EL (cell line): Measurements from ENCODE around the gene KLHL21.
A peak's percentile ranks its signal among the peaks of the same experiment; 100 is the strongest.
"Not testable (repeated sequence)": the region's sequence is repeated elsewhere in the genome, so short reads cannot be mapped to it uniquely, and the experiment has no call there.

Experiments used
- DNase-seq: peaks from one replicate; pipeline ENCODE4 v3.0.0-alpha.2; 2016

The KLHL21 gene

DNA sequence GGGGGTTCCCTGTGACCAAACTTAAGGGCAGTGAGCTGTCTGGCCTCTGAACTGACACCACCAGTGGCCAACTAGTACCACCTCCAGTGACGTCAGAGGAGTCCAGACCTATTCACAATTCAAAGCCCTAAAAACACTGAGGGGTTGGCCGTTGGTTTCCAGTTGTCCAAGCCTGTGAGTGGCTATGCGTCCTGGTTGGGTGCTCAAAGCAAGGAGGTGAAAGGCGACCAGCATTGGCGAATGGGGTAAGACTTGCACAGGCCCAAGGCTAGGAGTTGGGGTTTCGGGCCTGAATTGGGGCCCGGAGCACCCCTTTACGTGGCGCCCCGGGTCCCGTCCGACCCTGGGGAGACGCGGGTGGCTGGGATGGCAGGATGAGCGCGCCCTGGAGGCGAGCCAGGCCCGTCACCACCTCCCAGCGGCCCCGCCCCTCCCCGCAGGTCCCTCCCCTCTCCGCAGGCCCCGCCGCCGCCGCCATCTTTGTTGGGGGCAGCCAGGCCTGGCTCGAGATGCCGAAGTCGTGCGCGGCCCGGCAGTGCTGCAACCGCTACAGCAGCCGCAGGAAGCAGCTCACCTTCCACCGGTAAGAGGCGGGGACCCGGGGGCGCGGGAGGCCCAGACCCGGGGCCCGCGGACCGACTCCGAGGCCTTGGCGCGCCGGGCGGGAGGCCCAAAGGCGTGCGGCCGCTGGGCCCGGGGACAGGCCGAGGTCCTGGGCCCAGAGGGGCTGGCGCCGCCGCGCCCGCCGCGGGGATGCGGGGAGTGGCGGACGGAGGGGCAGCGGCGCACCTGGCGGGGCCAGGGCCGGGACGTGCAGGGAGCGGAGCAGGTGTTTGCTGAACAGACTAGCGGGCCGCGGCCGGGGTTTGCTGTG, 22.3 kb upstream of the KLHL21 start, which contains the start of gene THAP3:
Gene THAP3, plus strand, starts transcription at position 159 of the 874 bp plus-strand sequence. Its CDS starts 351 bp downstream, at position 510.
- peak; percentile 91 for DNase-seq

DNA sequence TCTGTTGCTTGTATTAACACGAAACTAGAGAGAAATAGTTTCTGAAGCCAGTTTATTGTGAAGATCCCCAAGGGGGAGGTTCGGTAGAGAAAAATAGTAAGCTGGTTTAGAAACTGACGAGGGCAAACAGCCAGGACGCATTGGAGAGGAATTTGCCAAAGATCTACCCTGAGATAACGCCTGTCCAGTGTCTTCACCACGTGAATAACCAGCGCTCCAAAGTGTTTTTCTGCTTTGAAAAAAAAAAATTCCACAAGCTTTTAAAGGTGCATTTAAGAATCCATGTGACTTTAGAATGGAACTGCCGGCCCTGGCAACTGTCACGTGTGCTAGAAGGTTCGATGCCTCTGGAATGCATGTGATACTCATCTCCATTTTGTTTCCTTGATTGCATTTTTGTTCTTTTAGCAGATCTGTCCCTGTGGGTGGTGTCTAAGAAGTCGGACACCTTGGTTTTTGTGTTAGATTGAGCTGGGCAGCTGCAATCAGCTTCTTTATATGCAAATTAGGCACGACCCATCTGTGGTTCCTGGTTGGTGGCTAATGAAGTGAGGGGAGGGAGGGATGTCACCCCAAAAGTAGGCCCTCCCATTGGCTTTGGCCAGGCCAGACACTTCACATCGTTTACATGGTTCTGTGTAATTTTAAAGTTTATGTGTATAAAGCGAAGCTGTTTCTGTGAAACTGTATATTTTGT, 20.7 kb upstream of the KLHL21 start:
- no peak for DNase-seq

DNA sequence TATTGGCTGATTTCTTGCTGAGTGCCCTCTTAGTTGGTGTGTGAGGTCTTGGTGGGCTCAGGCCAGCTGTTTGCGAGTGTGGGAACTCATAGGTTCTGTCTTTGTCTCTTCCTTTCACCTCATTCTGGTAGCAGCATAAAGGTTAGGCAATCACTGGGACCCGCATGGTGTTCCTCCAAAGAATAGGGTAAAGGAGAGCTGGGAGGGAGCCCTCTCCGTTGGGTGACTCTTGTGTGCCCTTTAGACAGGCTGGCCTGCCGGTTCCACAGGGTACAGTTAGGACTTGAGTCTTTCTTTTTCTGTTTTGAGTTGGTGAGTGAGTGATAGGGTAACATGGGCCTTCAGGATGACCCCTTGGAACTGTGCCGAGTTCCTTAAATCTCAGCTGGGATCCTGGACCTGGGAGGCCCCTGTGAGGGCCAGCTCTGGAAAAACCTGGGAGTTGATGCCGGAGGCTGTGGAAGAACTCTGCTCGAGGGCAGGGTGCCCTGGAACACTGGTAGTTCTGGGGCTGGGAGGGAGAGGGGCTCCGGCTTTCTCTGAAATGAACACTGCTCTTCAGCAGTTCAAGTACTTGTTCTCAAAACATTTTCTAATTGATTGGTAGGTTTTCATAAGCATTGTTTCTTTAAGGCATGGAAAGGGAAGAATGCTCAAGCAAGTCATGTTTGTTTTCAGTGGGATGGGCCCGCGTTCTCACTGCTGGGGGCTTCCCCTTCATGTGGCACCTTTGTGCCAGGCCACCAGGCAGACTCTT, 19.9 kb upstream of the KLHL21 start:
- no peak for DNase-seq

DNA sequence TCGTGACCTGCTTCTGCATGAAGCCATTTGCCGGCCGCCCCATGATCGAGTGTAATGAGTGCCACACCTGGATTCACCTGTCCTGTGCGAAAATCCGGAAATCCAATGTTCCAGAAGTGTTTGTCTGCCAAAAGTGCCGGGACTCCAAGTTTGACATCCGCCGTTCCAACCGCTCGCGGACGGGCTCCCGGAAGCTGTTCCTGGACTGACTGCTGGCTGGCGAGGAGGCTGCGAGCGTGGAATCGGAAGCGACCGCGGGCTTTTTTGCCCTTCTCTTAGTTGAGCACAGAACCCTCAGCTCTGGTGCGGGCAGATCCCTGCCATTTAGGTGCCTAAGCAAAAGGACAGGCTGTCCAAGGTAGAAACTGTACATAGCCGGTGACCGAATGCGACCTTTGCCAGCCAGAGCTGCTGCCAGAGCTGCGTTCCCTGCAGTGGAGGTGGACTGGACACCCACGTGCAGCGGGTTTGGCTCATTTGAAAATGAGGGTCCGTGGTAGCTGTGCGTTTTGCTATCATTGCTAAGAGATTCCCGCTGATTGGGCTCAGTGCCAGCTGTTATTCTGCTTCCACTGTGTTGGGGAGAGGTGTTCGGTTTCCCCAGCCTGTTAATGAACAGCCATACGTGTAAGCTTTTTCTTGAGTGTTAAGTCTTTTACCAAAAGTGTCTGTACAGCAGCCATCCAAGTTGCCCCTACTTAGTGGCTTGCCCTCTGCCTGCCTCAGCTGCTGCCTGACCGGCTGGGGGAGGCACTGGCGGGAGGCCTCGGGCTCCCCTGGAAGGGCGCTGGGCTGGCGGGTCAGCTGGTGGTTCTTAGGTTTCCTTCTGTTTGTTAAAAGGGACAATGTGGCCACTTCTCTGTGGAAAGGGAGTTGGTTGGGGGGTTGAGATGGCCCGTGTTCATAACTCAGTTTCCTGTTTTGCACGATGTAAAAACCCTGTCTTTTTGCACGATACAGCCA, 19.0 kb upstream of the KLHL21 start:
- DNase-seq = no peak

DNA sequence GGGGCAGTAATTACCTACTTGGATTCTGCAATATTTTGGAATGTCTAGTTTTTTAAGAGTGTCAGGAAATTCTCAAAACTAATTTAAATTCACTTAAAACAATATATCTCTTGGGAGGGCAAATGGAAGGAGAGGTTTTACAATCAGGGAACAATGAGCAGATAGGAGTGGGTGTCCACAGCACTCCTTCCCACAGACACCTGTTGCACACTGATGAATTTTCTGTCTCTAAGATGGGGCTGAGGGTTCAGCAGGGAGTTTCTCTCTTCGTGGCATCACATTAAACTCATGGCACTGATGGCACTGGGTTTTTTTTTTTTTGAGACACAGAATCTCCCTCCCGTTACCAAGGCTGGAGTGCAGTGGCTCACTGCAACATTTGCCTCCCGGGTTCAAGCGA, 16.4 kb upstream of the KLHL21 start:
- no peak for DNase-seq

DNA sequence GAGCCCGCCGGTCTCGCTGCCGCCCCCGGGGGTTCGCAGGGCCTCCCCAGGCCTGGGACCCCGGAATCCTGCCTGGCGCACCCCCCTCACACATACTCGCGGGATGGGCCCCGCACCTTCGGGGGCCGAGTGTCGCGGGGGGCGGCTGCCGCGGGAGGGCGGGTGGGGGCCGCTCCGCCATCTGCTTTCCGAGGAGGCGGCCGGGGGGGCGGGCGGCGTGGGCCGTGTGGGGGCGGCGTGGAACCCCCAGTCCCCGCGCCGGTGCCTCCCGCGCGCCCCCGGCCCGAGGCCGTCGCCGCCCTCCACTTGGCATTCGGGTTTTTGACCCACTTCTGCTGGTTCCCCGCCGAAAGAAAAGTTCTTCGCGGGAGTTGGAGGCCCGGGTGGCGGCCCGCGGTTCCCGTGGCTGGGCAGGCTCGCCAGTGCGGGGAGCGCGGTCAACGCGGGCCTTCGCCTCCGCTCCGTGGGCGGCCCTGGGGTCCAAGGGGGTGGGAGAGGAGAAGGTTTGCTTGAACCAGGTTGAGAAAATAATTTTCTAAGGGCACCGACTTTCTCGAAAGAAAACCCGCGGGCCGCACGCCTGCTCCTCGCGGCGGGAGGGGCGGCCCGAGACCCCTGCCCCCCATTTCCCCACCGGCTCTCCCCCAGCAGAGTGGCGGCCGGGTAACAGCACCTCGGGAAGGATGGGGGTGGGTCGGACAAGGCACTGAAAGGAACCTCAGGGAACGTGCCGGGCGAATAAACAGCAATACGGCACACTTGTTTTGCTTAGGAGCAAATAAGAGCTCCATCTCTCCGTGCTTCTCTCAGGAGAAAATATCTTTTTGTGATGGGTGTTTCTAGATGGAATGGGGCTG, 12.5 kb upstream of the KLHL21 start:
- DNase-seq = no peak

DNA sequence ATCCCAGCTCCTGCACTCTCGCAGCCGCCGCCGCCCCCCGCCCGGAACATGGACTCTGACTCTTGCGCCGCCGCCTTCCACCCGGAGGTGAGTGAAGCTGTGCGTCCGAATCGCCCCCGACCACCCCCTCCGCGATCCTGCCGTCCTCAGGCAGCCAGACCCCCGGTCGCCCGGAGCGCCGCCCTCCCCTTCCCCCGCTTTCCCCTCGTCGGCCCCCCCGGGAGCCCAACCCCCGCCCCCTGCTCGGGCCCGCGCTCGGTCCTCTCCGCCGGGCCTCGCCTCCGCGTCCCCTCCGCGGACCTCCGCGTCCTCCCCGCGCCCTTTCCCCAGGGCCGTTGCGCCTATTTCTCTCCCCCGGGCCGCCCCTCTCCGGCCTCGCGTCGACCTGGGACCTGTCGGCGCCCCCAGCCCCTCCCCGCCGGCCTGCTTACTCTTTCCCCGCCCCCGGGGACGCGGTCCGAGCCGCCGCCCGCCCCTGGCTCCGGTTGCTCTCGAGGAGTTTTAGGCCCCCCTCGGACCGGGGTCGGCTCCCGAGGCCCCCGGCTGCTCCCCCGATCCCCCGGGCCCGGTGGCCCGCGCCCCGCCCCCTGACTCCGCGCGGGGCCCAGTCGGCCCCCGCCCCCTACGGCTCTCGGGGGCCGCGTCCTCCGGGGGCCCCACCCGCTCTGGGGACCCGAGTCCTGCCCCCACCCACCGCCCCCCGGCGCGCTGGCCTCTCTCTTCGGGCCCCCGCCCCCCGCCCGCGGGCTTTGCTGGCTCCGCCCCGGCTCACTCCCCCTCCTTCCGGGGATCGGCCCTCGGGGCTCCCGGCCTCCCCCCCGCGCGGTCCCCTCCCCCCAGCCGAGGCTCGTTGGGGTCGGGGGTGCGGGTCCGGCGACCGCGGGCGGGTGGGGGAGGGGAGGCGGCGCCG, 11.6 kb upstream of the KLHL21 start:
- DNase-seq = peak; percentile 59

DNA sequence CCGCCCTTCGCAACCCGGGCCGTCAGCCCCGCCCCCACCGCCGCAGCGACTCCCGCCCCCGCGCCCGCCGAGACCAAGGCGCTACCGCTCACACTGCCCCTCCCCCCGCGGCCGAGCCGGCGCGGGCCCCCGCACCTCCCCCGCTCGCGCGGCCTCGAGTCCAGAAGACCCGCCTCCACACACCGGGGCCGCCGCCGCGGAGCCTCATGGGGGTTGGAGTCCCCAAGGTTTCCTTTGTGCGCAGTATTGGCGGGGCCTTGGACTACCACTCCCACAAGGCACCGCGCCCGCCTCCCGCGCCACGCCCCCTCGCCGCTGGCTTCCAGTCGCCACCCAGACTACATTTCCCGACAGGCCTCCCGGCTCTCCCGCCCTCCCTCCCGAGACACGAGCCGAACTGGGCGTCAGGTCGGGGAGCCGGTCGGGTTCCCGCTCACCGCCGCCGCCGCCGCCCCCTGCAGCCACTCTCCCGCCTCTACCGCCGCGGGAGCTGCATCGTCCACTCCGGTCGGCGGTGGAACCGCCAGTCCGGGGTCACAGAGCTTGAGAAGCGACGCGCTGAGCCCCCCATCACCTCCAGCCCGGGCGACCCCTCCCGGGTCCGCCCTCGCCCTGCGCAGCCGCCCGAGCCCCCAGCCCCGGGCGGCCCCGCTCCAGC, 10.8 kb upstream of the KLHL21 start, which contains the start of gene PHF13:
Gene PHF13, plus strand, starts transcription at position 371 of the 658 bp plus-strand sequence. CDS start 336 bp downstream, outside the sequence.
- peak; percentile 99 for DNase-seq

DNA sequence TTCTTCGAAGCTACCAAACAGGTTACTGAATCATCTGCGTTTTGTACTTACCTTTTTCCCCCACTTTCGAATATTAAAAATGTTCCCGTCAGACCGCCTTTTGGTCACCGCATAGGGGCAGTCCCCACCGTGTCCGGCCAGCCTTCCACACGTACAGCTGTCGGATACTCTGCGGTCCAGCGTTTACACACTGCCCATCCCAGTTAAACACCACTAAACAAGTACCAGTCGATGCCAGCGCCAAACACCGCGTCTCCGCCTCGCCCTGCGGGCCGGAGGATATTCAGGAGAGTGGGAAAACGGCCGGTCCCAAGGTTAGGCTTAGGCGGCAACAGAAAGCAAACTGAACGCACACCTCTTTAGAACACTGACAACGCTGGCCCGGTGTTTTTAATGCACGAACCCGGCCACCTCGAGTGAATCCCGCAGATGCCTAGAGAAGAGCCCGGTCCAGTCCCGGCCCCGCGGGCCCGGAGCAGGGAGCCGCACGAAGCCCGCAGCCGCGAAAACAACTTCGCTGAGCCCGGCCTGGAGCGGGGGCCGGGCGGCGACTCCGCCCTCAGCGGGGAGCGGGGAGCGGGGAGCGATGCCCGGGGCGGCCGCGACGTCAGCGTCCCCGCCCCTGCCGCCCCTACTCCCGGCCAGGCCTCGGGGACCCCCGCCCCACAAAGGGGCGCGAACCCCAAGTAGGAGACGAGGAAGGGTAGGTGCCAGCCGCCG, 10.1 kb upstream of the KLHL21 start:
- peak; percentile 50 for DNase-seq

DNA sequence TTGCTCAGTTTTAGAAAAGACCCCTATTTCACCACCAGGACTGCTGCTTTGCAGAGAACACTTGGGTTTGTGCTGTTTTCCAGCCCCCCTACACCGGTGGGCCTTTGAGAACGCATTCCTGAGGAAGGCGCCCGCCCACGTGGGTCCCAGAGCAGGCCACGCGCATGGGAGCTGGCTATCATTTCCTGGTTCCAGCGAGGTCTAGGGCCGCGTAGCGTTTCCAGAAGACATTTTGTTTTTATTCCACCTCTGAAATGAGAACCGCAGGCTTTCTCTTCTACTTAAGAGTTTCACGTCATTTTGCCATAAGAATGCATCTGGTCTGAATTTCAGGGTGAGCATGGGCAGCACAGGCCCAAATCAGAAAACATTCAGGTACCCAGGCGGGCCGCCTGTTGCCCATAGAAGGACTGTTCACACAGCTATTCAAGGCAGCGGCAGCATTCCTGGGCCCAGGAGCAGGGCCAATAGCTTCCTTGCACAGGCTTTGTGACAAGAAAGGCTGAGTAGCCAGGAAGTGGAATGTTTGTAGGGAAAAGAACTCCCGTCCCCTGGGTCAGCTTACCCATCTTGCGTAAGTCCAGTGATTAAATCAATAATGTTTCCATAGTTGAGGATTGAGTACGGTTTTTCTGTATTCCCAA, 1.4 kb upstream of the KLHL21 start:
- DNase-seq = peak; percentile 80

DNA sequence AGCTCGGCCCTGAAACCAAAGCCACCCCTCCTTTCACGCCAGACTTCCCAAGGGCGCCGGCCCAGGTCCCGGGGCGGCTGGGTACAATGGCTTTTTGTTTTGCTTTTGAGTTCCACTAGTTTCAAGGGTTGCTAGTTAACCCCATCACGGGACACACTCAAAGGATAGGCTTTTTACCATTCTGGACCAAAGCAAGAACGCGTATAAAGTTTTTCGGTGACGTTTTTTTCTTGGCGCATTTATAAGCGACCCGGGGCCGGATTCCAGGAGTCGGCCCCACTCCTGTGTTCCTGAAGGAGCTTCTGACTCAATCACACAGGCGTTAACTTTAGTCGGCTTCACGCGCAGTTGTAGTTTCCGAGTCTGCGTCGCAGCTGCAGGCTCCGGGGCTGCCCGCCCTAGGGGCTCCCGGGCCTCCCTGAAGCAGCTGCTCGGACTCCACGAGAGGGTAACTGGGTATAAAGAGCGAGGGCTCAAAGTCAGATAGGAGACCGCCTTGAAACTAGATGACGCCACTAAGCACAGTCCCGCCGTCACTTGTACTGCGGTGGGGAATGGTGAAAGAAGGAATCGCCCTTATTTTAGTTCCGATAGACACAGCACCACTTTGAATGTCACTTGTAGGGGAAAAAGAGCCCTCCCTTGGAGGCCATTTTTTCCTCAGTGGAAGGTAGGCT, 707 bp upstream of the KLHL21 start:
- DNase-seq = peak; percentile 75

DNA sequence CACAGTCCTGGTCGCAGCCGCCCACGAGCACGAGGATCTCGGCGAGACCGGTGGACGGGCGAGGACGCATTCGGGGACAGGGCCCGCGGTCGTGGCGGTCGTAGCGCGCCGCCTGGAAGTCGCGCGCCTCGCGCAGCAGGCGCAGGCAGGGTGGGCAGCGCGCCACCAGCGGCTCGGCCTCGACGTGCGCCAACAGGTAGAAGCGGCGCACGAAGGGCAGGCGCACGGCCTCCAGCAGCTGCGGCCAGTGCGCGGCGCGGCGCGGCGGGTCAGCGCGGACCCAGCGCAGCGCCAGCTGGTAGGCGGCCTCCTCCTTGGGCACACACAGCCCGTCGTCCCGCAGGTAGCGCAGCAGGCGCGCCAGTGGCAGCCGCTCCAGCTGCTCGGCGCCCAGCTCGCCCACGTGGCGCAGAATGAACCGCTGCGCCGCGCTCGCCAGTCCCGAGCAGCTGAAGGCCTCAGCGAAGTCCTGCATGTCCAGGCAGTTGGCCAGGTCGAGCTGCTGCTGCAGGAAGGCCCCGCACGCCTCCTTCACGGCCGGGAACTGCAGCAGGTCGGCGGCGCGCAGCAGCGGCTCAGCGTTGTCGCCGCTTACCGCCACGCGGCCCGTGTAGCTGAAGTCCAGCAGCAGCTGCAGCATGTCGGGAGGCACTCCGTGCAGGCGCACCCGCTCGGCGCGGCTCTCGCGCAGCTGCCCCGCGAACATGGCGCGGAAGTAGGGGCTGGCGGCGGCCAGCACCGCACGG, 573 bp downstream of the KLHL21 start:
- no peak for DNase-seq

DNA sequence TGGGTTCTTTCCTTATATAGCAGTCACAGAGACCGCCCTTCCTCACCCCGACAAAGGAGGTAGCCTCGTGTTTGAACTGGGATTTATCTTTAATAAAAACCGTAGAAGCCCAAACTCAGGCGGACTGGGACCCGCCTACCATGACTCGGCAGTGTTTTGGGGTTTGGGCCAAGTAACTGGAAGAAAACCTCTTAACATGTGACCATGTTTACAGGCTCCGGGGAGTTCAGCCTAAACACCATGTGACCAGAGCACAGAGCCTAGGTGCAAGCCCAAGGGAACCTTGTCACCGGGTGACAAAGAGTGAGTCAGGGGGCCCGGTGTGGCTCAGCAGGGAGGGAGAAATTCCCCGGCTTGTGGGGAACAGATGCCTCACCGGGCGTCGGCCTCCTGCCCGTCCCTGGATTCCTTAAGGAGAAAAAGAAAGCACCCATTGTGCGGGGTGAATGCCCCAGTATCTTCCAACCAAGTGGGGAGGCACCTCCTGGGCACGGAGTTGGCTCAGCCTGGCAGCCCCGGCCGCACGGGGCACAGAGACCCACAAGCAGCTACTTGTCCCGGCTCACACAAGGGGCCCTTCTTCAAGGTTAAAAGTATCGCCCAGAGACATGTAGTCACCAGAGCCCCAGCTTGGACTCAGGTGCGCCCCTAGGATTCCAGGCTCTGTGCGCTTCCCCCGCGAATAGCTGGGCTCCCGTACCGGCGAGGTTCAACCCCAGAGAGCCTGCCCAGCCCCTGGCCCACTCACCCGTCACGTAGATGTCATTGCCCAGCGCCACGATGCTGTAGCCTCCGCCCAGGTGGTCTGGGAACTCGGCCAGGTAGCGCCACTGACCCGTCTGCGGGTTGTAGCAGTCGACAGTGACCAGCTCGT, 1.4 kb downstream of the KLHL21 start:
- DNase-seq = peak; percentile 93

DNA sequence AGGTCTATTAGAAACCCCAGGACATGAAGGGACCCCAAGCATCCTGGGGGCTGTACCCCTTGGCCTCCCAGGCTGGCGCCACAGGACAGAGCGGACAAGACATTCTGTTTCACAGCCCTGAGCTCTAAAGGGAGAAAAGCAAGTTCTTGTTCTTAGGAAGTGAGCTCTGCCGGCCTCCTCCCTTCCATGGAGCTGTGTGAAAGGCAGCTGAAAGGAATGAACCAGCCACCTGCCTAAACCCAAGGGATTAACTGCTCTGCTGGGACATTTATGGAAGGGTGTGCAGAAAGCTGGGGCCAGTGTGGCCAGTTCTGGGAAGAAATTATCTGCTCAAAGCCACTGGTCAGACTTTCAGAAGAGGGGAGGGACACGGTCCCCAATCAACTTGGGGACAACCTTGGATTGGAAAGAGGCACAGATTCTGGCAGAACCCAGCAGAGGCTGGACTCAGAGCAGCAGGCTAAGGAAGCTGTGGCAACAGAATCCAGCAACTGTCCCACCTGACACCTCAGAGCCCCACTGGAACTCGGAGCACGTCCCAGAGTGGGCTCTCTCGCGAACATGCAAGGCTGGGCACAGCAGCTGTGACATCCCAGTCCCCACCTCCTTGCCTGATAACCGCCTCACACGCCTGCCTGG, 2.1 kb downstream of the KLHL21 start:
- no peak for DNase-seq

DNA sequence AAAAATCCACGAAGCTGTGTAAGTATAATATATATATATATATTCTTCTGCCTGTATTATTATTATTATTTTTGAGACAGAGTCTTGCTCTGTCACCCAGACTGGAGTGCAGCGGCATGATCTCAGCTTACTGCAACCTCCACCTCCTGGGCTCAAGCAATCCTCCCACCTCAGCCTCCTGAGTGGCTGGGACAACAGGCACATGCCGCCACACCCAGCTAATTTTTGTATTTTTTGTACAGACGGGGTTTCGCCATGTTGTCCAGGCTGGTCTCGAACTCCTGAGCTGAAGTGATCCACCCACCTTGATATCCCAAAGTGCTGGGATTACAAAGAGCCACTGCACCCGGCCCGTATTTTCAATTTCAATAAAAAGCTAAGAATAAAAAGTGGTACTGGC, 2.7 kb downstream of the KLHL21 start:
- not testable (repeated sequence) for DNase-seq
